ENCODE results near the gene STX12. TPM values are rescaled to one million over a fixed set of nuclear protein-coding genes. Genes with fewer than 3 reads are reported as not detected.
A peak's percentile ranks its signal among the peaks of the same experiment; 100 is the strongest.

The STX12 gene
- total RNA-seq, 1 donor from 2014 or later: 44.5 TPM

- no peak for TF ChIP-seq CTCF (IDR thresholded peaks at IDR 0.05)
- no peaks in the 10 kb centered on the region for H3K27me3 Mint-ChIP-seq (ENCODE audit: unreplicated experiment)
- peak overlapping the region; percentile 40 for H3K4me3 Mint-ChIP-seq (ENCODE audit: unreplicated experiment)
- peaks cover 13% of the 10 kb centered on the region for H3K4me1 Mint-ChIP-seq (ENCODE audit: unreplicated experiment)
- H3K36me3 Mint-ChIP-seq (ENCODE audit: unreplicated experiment): peaks cover 26% of the 10 kb centered on the region
- H3K27ac Mint-ChIP-seq (ENCODE audit: unreplicated experiment): peak overlapping the region; percentile 80
- no peaks in the 10 kb centered on the region for H3K9me3 Mint-ChIP-seq (ENCODE audit: unreplicated experiment)
- DNase-seq (ENCODE audit: extremely low spot score, unreplicated experiment): no peak
Observed at GRCh38 chr1:27752360-27752759, 20.7 kb upstream of the STX12 start.

GRCh38 chr1:27755286-27755685 lies 17.7 kb upstream of the STX12 start:
- no peak overlapping the region for H3K4me3 Mint-ChIP-seq (ENCODE audit: unreplicated experiment)

GRCh38 chr1:27755865-27756264 lies 17.2 kb upstream of the STX12 start:
- no peak for DNase-seq (ENCODE audit: extremely low spot score, unreplicated experiment)
- H3K4me3 Mint-ChIP-seq (ENCODE audit: unreplicated experiment): no peak overlapping the region
- TF ChIP-seq CTCF (IDR thresholded peaks at IDR 0.05): no peak
- H3K27me3 Mint-ChIP-seq (ENCODE audit: unreplicated experiment): no peaks in the 10 kb centered on the region
- H3K4me1 Mint-ChIP-seq (ENCODE audit: unreplicated experiment): peaks cover 13% of the 10 kb centered on the region
- H3K36me3 Mint-ChIP-seq (ENCODE audit: unreplicated experiment): peaks cover 17% of the 10 kb centered on the region
- H3K9me3 Mint-ChIP-seq (ENCODE audit: unreplicated experiment): no peaks in the 10 kb centered on the region
- no peak overlapping the region for H3K27ac Mint-ChIP-seq (ENCODE audit: unreplicated experiment)

More at GRCh38 chr1:27755286-27755685, 17.7 kb upstream of the STX12 start:
- Mint-ChIP-seq H3K27me3 (ENCODE audit: unreplicated experiment) (no peaks in the 10 kb centered on the region), H3K27ac (ENCODE audit: unreplicated experiment) (no peak overlapping the region), H3K36me3 (ENCODE audit: unreplicated experiment) (peaks cover 21% of the 10 kb centered on the region), H3K4me1 (ENCODE audit: unreplicated experiment) (peaks cover 13% of the 10 kb centered on the region), H3K9me3 (ENCODE audit: unreplicated experiment) (no peaks in the 10 kb centered on the region)
- DNase-seq (ENCODE audit: extremely low spot score, unreplicated experiment): no peak
- no peak for TF ChIP-seq CTCF (IDR thresholded peaks at IDR 0.05)

GRCh38 chr1:27759236-27759635 lies 13.8 kb upstream of the STX12 start:
- no peak for TF ChIP-seq CTCF (IDR thresholded peaks at IDR 0.05)
- H3K27me3 Mint-ChIP-seq (ENCODE audit: unreplicated experiment): no peaks in the 10 kb centered on the region
- DNase-seq (ENCODE audit: extremely low spot score, unreplicated experiment): no peak
- H3K36me3 Mint-ChIP-seq (ENCODE audit: unreplicated experiment): peaks cover 18% of the 10 kb centered on the region
- H3K9me3 Mint-ChIP-seq (ENCODE audit: unreplicated experiment): no peaks in the 10 kb centered on the region
- no peak overlapping the region for H3K4me3 Mint-ChIP-seq (ENCODE audit: unreplicated experiment)
- H3K4me1 Mint-ChIP-seq (ENCODE audit: unreplicated experiment): peaks cover 4% of the 10 kb centered on the region
- no peak overlapping the region for H3K27ac Mint-ChIP-seq (ENCODE audit: unreplicated experiment)

- TF ChIP-seq CTCF (IDR thresholded peaks at IDR 0.05): no peak
- DNase-seq (ENCODE audit: extremely low spot score, unreplicated experiment): no peak
- H3K27ac Mint-ChIP-seq (ENCODE audit: unreplicated experiment): no peak overlapping the region
- peaks cover 18% of the 10 kb centered on the region for H3K36me3 Mint-ChIP-seq (ENCODE audit: unreplicated experiment)
- H3K9me3 Mint-ChIP-seq (ENCODE audit: unreplicated experiment): no peaks in the 10 kb centered on the region
- H3K27me3 Mint-ChIP-seq (ENCODE audit: unreplicated experiment): no peaks in the 10 kb centered on the region
- no peaks in the 10 kb centered on the region for H3K4me1 Mint-ChIP-seq (ENCODE audit: unreplicated experiment)
- no peak overlapping the region for H3K4me3 Mint-ChIP-seq (ENCODE audit: unreplicated experiment)
Observed at GRCh38 chr1:27760426-27760825, 12.6 kb upstream of the STX12 start.

Measured in osteocyte (in vitro differentiated cells).